IMR-90 (cell line): ENCODE results near the gene KCNQ5. TPM values are rescaled to one million over a fixed set of nuclear protein-coding genes. Genes with fewer than 3 reads are reported as not detected.
A peak's percentile ranks its signal among the peaks of the same experiment; 100 is the strongest.

Experiments
- ATAC-seq: fragments of 200-7000 bp; cut with Tn5 transposase; 2 replicates; pipeline ENCODE4 v1.9.1; 2020; ENCODE audit warnings: low read depth, mild to moderate bottlenecking, moderate library complexity
- BruUV-seq: library from RNA; stranded (reverse); fragments of 400-500 nt; replicated peaks from 2 replicates; lab custom pipeline; 2021; lab: Mats Ljungman, UMichigan
- CTCF ChIA-PET: fragments of 300-600 bp; formaldehyde crosslinking; extraction: SDS; loops from one replicate; lab custom pipeline; 2021; ENCODE audit warnings: antibody characterized with exemption; lab: Yijun Ruan, JAX
- POLR2A ChIA-PET: fragments of 300-600 bp; sonication (Branson Sonifier 250); formaldehyde crosslinking; loops from one replicate; lab custom pipeline; 2022; ENCODE audit warnings: antibody characterized with exemption; ENCODE audit not compliant: unreplicated experiment; lab: Charles Lee
- DNase-seq: peaks from one replicate; pipeline ENCODE4 v3.0.0; 2013
- H2AFZ ChIP-seq: replicated peaks from 2 replicates; pipeline ENCODE3; 2013; ENCODE audit warnings: low read length, mild to moderate bottlenecking; ENCODE audit not compliant: poor library complexity
- H2AK5ac ChIP-seq: 2 replicates; pipeline ENCODE4 v1.6.1; 2013; ENCODE audit warnings: low read depth, low read length, inconsistent platforms
- H2AK9ac ChIP-seq: replicated peaks from 2 replicates; pipeline ENCODE3; 2013; ENCODE audit warnings: mild to moderate bottlenecking, low read depth, low read length, moderate library complexity; ENCODE audit not compliant: poor library complexity
- H2BK120ac ChIP-seq: 2 replicates; pipeline ENCODE4 v1.6.1; 2013; ENCODE audit warnings: low read depth, low read length, inconsistent platforms
- H2BK15ac ChIP-seq: 3 replicates; pipeline ENCODE4 v1.6.1; 2013; ENCODE audit warnings: low read depth, low read length, inconsistent platforms
- H2BK20ac ChIP-seq: 2 replicates; pipeline ENCODE4 v1.6.1; 2013; ENCODE audit warnings: low read depth, mild to moderate bottlenecking, inconsistent platforms, low read length, moderate library complexity
- H2BK5ac ChIP-seq: 2 replicates; pipeline ENCODE4 v1.6.1; 2013; ENCODE audit warnings: mild to moderate bottlenecking, low read depth, low read length, inconsistent platforms; ENCODE audit not compliant: poor library complexity, severe bottlenecking
- H3K14ac ChIP-seq: replicated peaks from 2 replicates; pipeline ENCODE4 v1.6.1; 2013; ENCODE audit warnings: low read depth, low read length, inconsistent platforms
- H3K18ac ChIP-seq: 2 replicates; pipeline ENCODE4 v1.6.1; 2013; ENCODE audit warnings: low read depth, low read length, control low read depth
- H3K23ac ChIP-seq: 2 replicates; pipeline ENCODE4 v1.6.1; 2013; ENCODE audit warnings: low read depth, low read length, inconsistent platforms
- H3K27ac ChIP-seq: 2 replicates; pipeline ENCODE4 v1.5.1; 2013; ENCODE audit warnings: mild to moderate bottlenecking, control low read depth, low read length; ENCODE audit not compliant: insufficient read depth
- H3K27me3 ChIP-seq: 2 replicates; pipeline ENCODE4 v1.6.1; 2013; ENCODE audit warnings: low read length; ENCODE audit not compliant: control insufficient read depth, insufficient read depth
- H3K36me3 ChIP-seq: 2 replicates; pipeline ENCODE4 v1.6.1; 2013; ENCODE audit warnings: low read length, mixed read lengths; ENCODE audit not compliant: control insufficient read depth, insufficient read depth
- H3K4ac ChIP-seq: 2 replicates; pipeline ENCODE4 v1.6.1; 2013; ENCODE audit warnings: low read depth, low read length, inconsistent platforms
- H3K4me1 ChIP-seq: 2 replicates; pipeline ENCODE4 v1.6.1; 2013; ENCODE audit warnings: low read length, mixed read lengths; ENCODE audit not compliant: control insufficient read depth, insufficient read depth
- H3K4me2 ChIP-seq: 2 replicates; pipeline ENCODE4 v1.6.1; 2013; ENCODE audit warnings: low read depth, mild to moderate bottlenecking, control low read depth, low read length, moderate library complexity
- H3K4me3 ChIP-seq: 2 replicates; pipeline ENCODE4 v1.5.1; 2013; ENCODE audit warnings: low read depth, mild to moderate bottlenecking, control low read depth, low read length, moderate library complexity; ENCODE audit not compliant: insufficient read depth
- H3K56ac ChIP-seq: 2 replicates; pipeline ENCODE4 v1.6.1; 2013; ENCODE audit warnings: low read length, inconsistent platforms; ENCODE audit not compliant: insufficient read depth; ENCODE audit errors: extremely low read depth
- H3K79me1 ChIP-seq, 2 experiments: 2 replicates each; pipeline ENCODE4 v1.6.1; 2013; ENCODE audit warnings: low read length in 2 of 2, inconsistent platforms in 1 of 2, low read depth in 1 of 2
- H3K9ac ChIP-seq: 2 replicates; pipeline ENCODE4 v1.6.1; 2013; ENCODE audit warnings: low read depth, low read length, control low read depth
- H3K9me1 ChIP-seq: 2 replicates; pipeline ENCODE4 v1.6.1; 2013; ENCODE audit warnings: low read length, inconsistent platforms; ENCODE audit not compliant: insufficient read depth
- H3K9me3 ChIP-seq: 2 replicates; pipeline ENCODE4 v1.6.1; 2013; ENCODE audit warnings: low read length; ENCODE audit not compliant: control insufficient read depth, insufficient read depth
- H4K20me1 ChIP-seq: 2 replicates; pipeline ENCODE4 v1.6.1; 2013; ENCODE audit warnings: low read length, inconsistent platforms; ENCODE audit not compliant: insufficient read depth
- H4K5ac ChIP-seq: 2 replicates; pipeline ENCODE4 v1.6.1; 2013; ENCODE audit warnings: mild to moderate bottlenecking, low read depth, low read length, control low read depth
- H4K8ac ChIP-seq, 2 experiments: 2 replicates each; pipeline ENCODE4 v1.6.1; 2013; ENCODE audit warnings: low read depth in 2 of 2, low read length in 2 of 2, control low read depth in 1 of 2, inconsistent platforms in 1 of 2
- H4K91ac ChIP-seq: 2 replicates; pipeline ENCODE4 v1.6.1; 2013; ENCODE audit warnings: low read depth, low read length, inconsistent platforms; ENCODE audit not compliant: insufficient read depth
- BHLHE40 ChIP-seq: fragments of 150-350 bp; IDR thresholded peaks from 2 replicates; pipeline ENCODE4 v1.6.1; 2016; ENCODE audit warnings: mild to moderate bottlenecking, low read depth, low read length
- CEBPB ChIP-seq: IDR thresholded peaks from 2 replicates; pipeline ENCODE4 v1.6.1; 2012; ENCODE audit warnings: low read depth, low read length, improper control_type of control experiment
- ELK1 ChIP-seq: fragments of 150-350 bp; IDR thresholded peaks from 2 replicates; pipeline ENCODE4 v1.6.1; 2016; ENCODE audit warnings: low read depth, mild to moderate bottlenecking, low read length, moderate library complexity, borderline replicate concordance
- FOS ChIP-seq: fragments of 150-350 bp; IDR thresholded peaks from 2 replicates; pipeline ENCODE4 v1.6.1; 2016; ENCODE audit warnings: low read depth, low read length
- MAFK ChIP-seq: IDR thresholded peaks from 2 replicates; pipeline ENCODE4 v1.6.1; 2012; ENCODE audit warnings: low read depth, low read length, improper control_type of control experiment
- MAZ ChIP-seq: IDR thresholded peaks from 2 replicates; pipeline ENCODE4 v1.6.1; 2012; ENCODE audit warnings: low read depth, mild to moderate bottlenecking, low read length, improper control_type of control experiment, moderate library complexity, borderline replicate concordance
- MXI1 ChIP-seq: IDR thresholded peaks from 2 replicates; pipeline ENCODE4 v1.6.1; 2012; ENCODE audit warnings: low read depth, mild to moderate bottlenecking, low read length, moderate library complexity, borderline replicate concordance
- NFE2L2 ChIP-seq: fragments of 150-350 bp; IDR thresholded peaks from 2 replicates; pipeline ENCODE4 v1.6.1; 2016; ENCODE audit warnings: low read depth, mild to moderate bottlenecking, low read length
- RAD21 ChIP-seq: IDR thresholded peaks from 2 replicates; pipeline ENCODE4 v1.6.1; 2012; ENCODE audit warnings: low read length, improper control_type of control experiment
- RCOR1 ChIP-seq: IDR thresholded peaks from 2 replicates; pipeline ENCODE4 v1.6.1; 2012; ENCODE audit warnings: mild to moderate bottlenecking, low read length, improper control_type of control experiment; ENCODE audit not compliant: insufficient replicate concordance
- RFX5 ChIP-seq: IDR thresholded peaks from 2 replicates; pipeline ENCODE4 v1.8.0; 2012; ENCODE audit warnings: low read depth, mild to moderate bottlenecking, low read length, moderate library complexity
- SMC3 ChIP-seq: fragments of 150-350 bp; IDR thresholded peaks from 2 replicates; pipeline ENCODE4 v1.6.1; 2016; ENCODE audit warnings: low read depth, mild to moderate bottlenecking, antibody characterized with exemption, low read length, moderate library complexity
- USF2 ChIP-seq: fragments of 150-350 bp; IDR thresholded peaks from 2 replicates; pipeline ENCODE4 v1.6.1; 2017; ENCODE audit warnings: mild to moderate bottlenecking, antibody characterized with exemption, low read length, low read depth
- WGBS, 2 experiments: methylation state at CpG; one replicate each; pipeline versions ENCODE4 v1.1.5 to v1.1.7; 2013; ENCODE audit warnings: missing lambda C conversion rate in 2 of 2; ENCODE audit not compliant: insufficient read length in 1 of 2; ENCODE audit errors: extremely low coverage in 2 of 2; 5-methylcytosine and 5-hydroxymethylcytosine counted together
- dilution Hi-C: fragments of 300-500 bp; cut with HindIII; formaldehyde crosslinking; loops from one replicate; pipeline ENCODE4 v1.14.3; 2018; ENCODE audit warnings: low sequenced_read_pairs; ENCODE audit not compliant: unreplicated experiment
- in situ Hi-C: fragments of 300-500 bp; cut with MboI; formaldehyde crosslinking; loops from 3 replicates; pipeline ENCODE4 v1.14.3; 2019; ENCODE audit warnings: low sequenced_read_pairs, inconsistent platforms, mixed read lengths
- intact Hi-C: fragments of 100-400 bp; cut with micrococcal nuclease; formaldehyde crosslinking; loops from 2 replicates; pipeline ENCODE4 v1.10.0; 2022
- polyA plus RNA-seq, 3 experiments: library from polyadenylated mRNA; depleted of rRNA; stranded (reverse); fragments of >200 nt; gene quantifications; 2 replicates each; pipeline ENCODE4 v1.2.3, GENCODE V29; 2012; ENCODE audit warnings: low replicate concordance in 1 of 3
- total RNA-seq: library from RNA; depleted of rRNA; stranded (reverse); fragments of >200 nt; gene quantifications from 2 replicates; pipeline ENCODE4 v1.2.3, GENCODE V29; 2012

Gene KCNQ5
- total and polyA plus RNA-seq, 2 of the 4 experiments (the other 2 are of a cell fraction), result 0.75 to 1.3 TPM

DNA sequence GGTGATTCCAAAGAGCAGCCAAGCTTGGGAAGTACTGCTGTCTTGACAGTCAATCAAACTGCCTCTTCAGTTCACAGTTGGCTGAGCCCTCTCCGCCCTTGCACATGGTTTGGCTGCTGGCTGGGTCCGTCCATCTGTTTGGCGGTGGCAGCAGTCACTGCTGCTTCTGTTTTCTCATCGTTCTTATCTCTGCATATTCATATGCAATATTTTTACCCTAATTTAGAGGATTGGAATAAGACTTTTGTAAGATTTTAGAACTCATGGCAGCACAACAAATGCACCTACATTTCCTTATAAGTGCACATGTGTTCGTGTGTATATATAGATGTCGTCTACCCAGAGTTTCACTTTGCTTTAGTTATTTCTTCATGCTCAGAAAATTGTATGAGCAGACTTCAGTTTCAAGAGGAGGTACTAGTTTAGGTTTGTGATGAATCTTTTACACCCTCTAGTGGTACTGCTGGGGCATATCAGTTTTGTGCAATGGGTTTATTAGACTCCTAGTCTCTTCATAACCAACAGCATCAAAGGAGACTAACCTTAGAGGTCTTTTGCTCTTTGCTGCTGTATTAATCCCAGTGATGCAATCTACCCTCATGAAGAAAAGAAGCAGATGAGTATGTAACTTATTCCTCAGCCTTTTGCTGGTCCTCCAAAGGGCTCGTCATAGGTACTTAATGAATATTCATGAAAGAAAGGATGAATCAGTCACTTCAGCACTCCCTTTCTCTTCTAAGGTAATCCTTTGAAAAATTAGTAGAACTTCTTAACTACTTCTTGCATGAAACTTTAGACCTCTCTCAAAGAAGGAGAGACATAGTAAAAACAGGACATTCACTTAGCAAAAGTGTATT lies 559.1 kb downstream of the KCNQ5 start:
- dilution Hi-C loops (no loop called here), intact Hi-C loops (loop anchor here (1.0 to 10.0 kb wide), 8 partner anchors 50 to 1036 kb away; no protein-coding TSS in a partner anchor), in situ Hi-C loops (loop anchor here (5.0 kb wide), 1 partner anchor 769 kb away; no protein-coding TSS in a partner anchor)
- H4K8ac ChIP-seq, result no peak overlapping the region
- H3K23ac ChIP-seq, result peak overlapping the region; percentile 1; the same call in 1 of the 2 replicates
- no peak overlapping the region for H2BK5ac ChIP-seq
- CTCF ChIA-PET, result interaction anchor here (0.8 to 0.9 kb wide), 2 partner anchors 12 to 597 kb away, joined by 3 to 4 read pairs; no protein-coding TSS in a partner anchor
- H3K79me1 ChIP-seq, result no peaks in the 10 kb centered on the region
- no peak overlapping the region for H4K91ac ChIP-seq
- peak overlapping the region; percentile 91 for H3K4me2 ChIP-seq
- peak overlapping the region; percentile 42 for H3K4me3 ChIP-seq
- H4K20me1 ChIP-seq, result no peaks in the 10 kb centered on the region
- no peaks in the 10 kb centered on the region for H3K9me3 ChIP-seq
- no peak overlapping the region for H3K56ac ChIP-seq
- peaks cover 2% of the 10 kb centered on the region for H3K27me3 ChIP-seq
- H2AK9ac ChIP-seq, result no peak overlapping the region
- 0 out of 2 replicates have a peak, but pooled peaks cover 2% of the 10 kb centered on the region for H3K4me1 ChIP-seq
- H2BK20ac ChIP-seq, result no peak overlapping the region
- peak overlapping the region; percentile 2; the same call in 1 of the 2 replicates for H2BK120ac ChIP-seq
- no peaks in the 10 kb centered on the region for H3K36me3 ChIP-seq
- H4K5ac ChIP-seq, result no peak overlapping the region
- ATAC-seq (peak; percentile 98), DNase-seq (peak; percentile 84)
- H2BK15ac ChIP-seq, result no peak overlapping the region
- H3K27ac ChIP-seq, result no peak overlapping the region
- H3K4ac ChIP-seq, result no peak overlapping the region
- no peak overlapping the region for H3K14ac ChIP-seq
- POLR2A ChIA-PET, result interaction anchor here (0.6 kb wide), 1 partner anchor 769 kb away, joined by 3 read pairs; no protein-coding TSS in a partner anchor
- BruUV-seq, result no TSS peak
- H3K18ac ChIP-seq, result no peak overlapping the region
- WGBS, 2 experiments, result no CpG with 5 or more reads among the region's 7 CpGs
- 0 out of 2 replicates have a peak, but pooled peaks cover 3% of the 10 kb centered on the region for H3K9me1 ChIP-seq
- no peak overlapping the region for H3K9ac ChIP-seq
- H2AK5ac ChIP-seq, result no peak overlapping the region
- H2AFZ ChIP-seq, result no peak overlapping the region
- TF ChIP-seq MAZ (no peak), ELK1 (no peak), CEBPB (peak; percentile 36; the same call in 1 of the 2 replicates), RAD21 (peak; percentile 91), RFX5 (no peak), SMC3 (peak; percentile 85), BHLHE40 (no peak), MXI1 (no peak), FOS (no peak), RCOR1 (no peak), MAFK (no peak), USF2 (no peak), NFE2L2 (no peak)
